AG04449 (cell line): ENCODE measurements around the gene SHOX.

ENCODE experiments used
- CTCF ChIA-PET: fragments of 350-600 bp; formaldehyde crosslinking; extraction: SDS; loops from one replicate; lab custom pipeline; 2021; ENCODE audit warnings: antibody characterized with exemption; lab: Yijun Ruan, JAX
- POLR2A ChIA-PET: fragments of 400-600, 350-600 bp; formaldehyde crosslinking; extraction: SDS; loops from one replicate; lab custom pipeline; 2020; ENCODE audit warnings: antibody characterized with exemption, inconsistent platforms; lab: Yijun Ruan, JAX
- DNase-seq: peaks from one replicate; pipeline ENCODE4 v3.0.0-alpha.2; 2010; ENCODE audit warnings: low read depth, low spot score
- H3K4me3 ChIP-seq: 2 replicates; pipeline ENCODE4 v1.5.1; 2011; ENCODE audit warnings: low read depth, mild to moderate bottlenecking, control low read depth, low read length
- CTCF ChIP-seq: IDR thresholded peaks from one replicate; pipeline ENCODE4 v1.5.1; 2011; ENCODE audit warnings: mild to moderate bottlenecking, moderate library complexity, low read length, control low read depth, inconsistent platforms; ENCODE audit not compliant: insufficient read depth; ENCODE audit errors: missing control alignments

Gene SHOX

DNA sequence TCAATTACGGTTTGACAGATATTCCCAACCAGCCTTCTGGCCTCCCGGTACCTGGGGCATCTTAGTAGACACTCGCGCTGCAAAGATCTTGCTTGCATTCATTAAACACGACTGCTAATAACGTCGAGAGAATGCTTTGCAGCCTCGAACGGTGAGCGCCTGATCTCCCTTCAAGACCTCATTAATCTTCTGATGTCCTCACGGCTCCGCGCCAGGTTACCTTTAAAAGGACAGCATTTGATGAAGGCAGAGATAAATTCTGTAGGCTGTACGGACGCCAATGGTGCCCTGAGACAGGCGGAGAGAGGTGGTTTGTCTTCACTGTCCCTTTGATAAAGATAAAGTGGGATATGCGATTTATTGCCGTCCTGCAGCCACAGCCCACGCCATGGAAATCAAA is 64.2 kb downstream of the SHOX start:
- DNase-seq = no peak

DNA sequence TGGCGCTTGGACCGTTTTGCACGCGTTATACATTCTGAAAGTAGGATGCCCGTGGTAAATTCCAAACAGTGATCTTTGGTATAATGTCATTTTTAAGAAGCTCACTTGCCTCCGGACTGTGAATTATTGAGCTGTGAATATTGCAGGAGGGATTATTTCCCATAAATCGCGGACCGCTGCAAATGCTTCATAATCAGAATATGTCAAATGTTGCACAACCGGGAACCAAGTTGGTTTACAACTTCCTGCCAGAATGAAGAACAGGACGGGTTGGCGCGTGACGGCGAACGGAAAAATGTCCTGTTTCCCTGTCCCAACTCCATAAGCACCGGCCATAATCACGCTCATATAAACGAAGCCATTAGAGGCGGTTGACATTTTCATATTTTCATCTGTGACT is 67.6 kb downstream of the SHOX start:
- ChIA-PET POLR2A (no interaction called here), CTCF (no interaction called here)
- TF ChIP-seq CTCF = no peak
- no peak overlapping the region for H3K4me3 ChIP-seq
- DNase-seq = no peak

More for the DNA sequence above, 64.2 kb downstream of the SHOX start:
- H3K4me3 ChIP-seq = no peak overlapping the region
- ChIA-PET CTCF (no interaction called here), POLR2A (no interaction called here)
- no peak for TF ChIP-seq CTCF

DNA sequence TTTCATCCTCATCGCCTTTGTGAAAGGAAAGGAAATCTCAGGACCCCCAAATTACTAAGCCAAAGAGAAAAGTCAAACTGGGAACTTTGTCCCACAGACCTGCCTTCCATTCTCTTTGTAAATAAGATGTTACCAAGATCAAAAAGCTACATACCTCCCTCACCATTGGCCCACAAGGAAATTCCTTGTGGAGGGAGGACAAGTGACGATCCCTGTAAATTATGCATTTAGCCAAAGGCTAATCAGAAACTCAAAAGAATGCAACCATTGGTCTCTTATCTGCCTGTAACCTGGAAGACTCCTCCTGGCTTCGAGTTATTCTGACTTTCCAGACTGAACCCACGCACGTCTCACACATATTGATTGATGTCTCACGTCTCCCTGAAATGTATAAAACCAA is 70.3 kb downstream of the SHOX start:
- no peak overlapping the region for H3K4me3 ChIP-seq
- TF ChIP-seq CTCF = no peak
- no peak for DNase-seq
- ChIA-PET POLR2A (no interaction called here), CTCF (no interaction called here)

GRCh38 chrX:701673-702072 is 71.1 kb downstream of the SHOX start:
- no peak for TF ChIP-seq CTCF
- DNase-seq = no peak
- CTCF ChIA-PET = no interaction called here
- no peak overlapping the region for H3K4me3 ChIP-seq
- POLR2A ChIA-PET = no interaction called here

GRCh38 chrX:703466-703865 is 72.9 kb downstream of the SHOX start:
- TF ChIP-seq CTCF = no peak
- no peak for DNase-seq
- H3K4me3 ChIP-seq = no peak overlapping the region
- POLR2A ChIA-PET = no interaction called here
- CTCF ChIA-PET = no interaction called here

DNA sequence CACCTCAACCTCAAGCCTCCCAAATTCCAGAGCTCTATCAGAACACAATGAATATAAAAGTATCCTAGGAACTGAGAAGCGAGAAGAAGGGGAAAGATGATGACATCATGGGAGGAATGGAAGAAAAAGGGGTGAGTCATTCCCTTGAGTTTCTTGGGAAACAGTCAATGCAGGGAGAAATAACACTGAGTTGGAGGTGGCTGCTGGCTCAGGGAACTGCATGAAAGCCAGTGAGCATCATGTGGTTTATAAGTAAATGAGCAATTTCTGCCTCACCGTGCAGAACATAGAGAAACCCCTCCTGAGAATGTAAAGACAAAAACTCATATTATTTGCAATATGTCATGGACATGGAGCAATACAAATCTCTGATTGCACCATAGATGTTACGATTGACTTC is 73.3 kb downstream of the SHOX start:
- POLR2A ChIA-PET = no interaction called here
- H3K4me3 ChIP-seq = no peak overlapping the region
- no peak for TF ChIP-seq CTCF
- no peak for DNase-seq
- CTCF ChIA-PET = no interaction called here
